HG03575 (cell line): ENCODE measurements around the gene APLP2.
A peak's percentile ranks its signal among the peaks of the same experiment; 100 is the strongest.
"Not testable (repeated sequence)": the region's sequence is repeated elsewhere in the genome, so short reads cannot be mapped to it uniquely, and the experiment has no call there.

ENCODE experiments used
- ATAC-seq: cut with Tn5 transposase; IDR thresholded peaks from one replicate; pipeline ENCODE4 v1.9.1; 2021; ENCODE audit not compliant: unreplicated experiment, insufficient number of reproducible peaks, low FRiP score; ENCODE audit errors: extremely low read depth

The APLP2 gene

GRCh38 chr11:130069659-130070108 lies at the start of gene APLP2:
TSS of gene APLP2 (plus strand) at chr11:130069894. CDS start at chr11:130069978, 84 bp downstream.
- peak; percentile 91 for ATAC-seq

GRCh38 chr11:130020323-130020722 lies 49.4 kb upstream of the APLP2 start:
- no peak for ATAC-seq

- ATAC-seq = not testable (repeated sequence)
Observed at GRCh38 chr11:130021606-130022005, 48.1 kb upstream of the APLP2 start.

GRCh38 chr11:130022799-130023198 lies 46.9 kb upstream of the APLP2 start:
- ATAC-seq = no peak

GRCh38 chr11:130023204-130023603 lies 46.5 kb upstream of the APLP2 start:
- peak; percentile 94 for ATAC-seq

GRCh38 chr11:130024361-130024760 lies 45.3 kb upstream of the APLP2 start:
- no peak for ATAC-seq

- no peak for ATAC-seq
Observed at GRCh38 chr11:130025371-130025770, 44.3 kb upstream of the APLP2 start.

- ATAC-seq = no peak
Observed at GRCh38 chr11:130029137-130029536, 40.6 kb upstream of the APLP2 start.

- no peak for ATAC-seq
Observed at GRCh38 chr11:130031056-130031455, 38.6 kb upstream of the APLP2 start.

GRCh38 chr11:130031945-130032344 lies 37.7 kb upstream of the APLP2 start:
- ATAC-seq = no peak

GRCh38 chr11:130032931-130033330 lies 36.8 kb upstream of the APLP2 start:
- ATAC-seq = no peak

GRCh38 chr11:130034236-130034635 lies 35.5 kb upstream of the APLP2 start:
- no peak for ATAC-seq

GRCh38 chr11:130037058-130037457 lies 32.6 kb upstream of the APLP2 start:
- no peak for ATAC-seq

- ATAC-seq = no peak
Observed at GRCh38 chr11:130037881-130038585, 31.7 kb upstream of the APLP2 start.

GRCh38 chr11:130040281-130040940 lies 29.3 kb upstream of the APLP2 start:
- ATAC-seq = no peak

GRCh38 chr11:130042093-130042591 lies 27.6 kb upstream of the APLP2 start:
- ATAC-seq = no peak

GRCh38 chr11:130043575-130043974 lies 26.1 kb upstream of the APLP2 start:
- ATAC-seq = no peak

- ATAC-seq = no peak
Observed at GRCh38 chr11:130047141-130047540, 22.6 kb upstream of the APLP2 start.

- ATAC-seq = no peak
Observed at GRCh38 chr11:130049328-130049771, 20.3 kb upstream of the APLP2 start.

- no peak for ATAC-seq
Observed at GRCh38 chr11:130050257-130050656, 19.4 kb upstream of the APLP2 start.
